ENCODE results near the gene RNASET2.

Gene RNASET2

DNA sequence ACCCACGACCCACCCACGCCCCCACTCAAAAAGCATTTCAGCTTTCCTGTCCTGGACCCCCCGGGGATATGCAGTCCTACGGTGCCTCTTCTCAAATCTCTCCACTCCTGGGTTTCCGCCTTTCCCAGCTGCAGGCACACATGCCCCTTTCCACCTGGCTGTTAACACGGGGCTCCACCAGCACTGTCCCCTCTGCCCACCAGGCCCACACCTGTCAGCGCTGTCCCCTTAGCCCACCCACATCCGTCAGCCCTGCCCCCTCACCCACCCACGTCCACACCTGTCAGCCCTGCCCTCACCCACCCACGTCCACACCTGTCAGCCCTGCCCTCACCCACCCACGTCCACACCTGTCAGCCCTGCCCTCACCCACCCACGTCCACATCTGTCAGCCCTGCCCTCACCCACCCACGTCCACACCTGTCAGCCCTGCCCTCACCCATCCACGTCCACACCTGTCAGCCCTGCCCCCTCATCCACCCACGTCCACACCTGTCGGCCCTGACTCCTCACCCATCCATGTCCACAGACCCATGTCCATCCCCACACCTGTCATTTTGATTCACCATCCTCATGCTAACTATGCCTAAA lies 11.6 kb downstream of the RNASET2 start:
- DNase-seq = no peak

- DNase-seq = peak; percentile 93
Observed at GRCh38 chr6:166942393-166943168, 13.8 kb downstream of the RNASET2 start.

- DNase-seq = no peak
Observed at GRCh38 chr6:166940643-166941068, 15.7 kb downstream of the RNASET2 start.

DNA sequence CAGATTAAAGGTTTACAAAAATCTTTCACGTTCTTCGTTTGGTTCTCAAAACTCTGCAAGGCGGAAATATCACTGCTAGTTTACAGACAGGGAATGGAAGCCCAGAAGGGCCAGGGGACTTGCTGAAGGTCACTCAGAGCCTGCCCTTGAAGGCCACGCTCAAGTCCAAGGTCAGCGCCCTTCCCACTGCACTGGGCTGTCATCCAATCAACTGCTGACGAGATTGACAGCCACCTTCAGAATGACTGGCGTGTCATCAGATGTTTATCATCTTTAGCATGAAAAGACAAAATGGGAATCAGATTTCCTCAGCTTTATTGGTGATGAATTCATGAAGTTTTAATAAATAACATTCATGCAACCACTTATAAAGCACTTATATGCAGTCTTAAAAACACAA lies 16.5 kb downstream of the RNASET2 start:
- no peak for DNase-seq

DNA sequence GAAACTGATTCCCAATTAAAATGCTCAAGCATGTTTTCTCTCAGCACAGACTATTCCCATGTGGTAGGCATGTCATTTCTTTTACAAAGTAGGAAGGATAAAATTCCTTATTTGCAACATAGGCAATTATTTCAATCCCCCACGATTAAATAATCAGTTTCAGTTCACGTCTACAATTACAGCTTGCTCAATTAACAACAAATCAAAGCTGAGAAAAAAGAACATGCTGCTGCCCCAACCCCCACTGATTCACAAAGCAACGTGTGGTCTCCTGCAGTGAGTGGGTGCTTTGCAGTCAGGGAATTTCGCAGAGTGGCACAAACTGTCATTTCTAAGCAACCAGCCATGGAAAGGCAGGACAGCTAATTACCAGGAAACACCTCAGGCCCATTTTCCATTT lies 17.0 kb downstream of the RNASET2 start:
- no peak for DNase-seq

DNA sequence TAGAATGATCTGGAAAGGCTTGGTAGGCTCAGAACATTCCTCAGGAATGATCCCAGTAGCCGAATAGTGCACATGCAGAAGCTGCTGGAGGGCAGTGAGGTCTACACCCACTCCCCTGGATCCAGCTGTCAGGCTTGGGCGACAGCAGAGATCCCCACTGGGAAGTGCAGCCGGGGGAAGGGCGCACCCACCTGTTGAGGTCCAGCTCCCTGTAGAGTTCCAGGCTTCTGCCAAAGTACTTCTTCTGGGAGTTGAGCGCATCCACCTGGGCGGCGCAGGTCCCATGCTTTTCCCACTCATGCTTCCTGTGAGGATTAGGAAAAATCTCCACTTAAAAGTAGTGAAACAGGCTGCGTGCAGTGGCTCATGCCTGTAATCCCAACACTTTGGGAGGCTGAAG lies 17.6 kb downstream of the RNASET2 start:
- DNase-seq = no peak

DNA sequence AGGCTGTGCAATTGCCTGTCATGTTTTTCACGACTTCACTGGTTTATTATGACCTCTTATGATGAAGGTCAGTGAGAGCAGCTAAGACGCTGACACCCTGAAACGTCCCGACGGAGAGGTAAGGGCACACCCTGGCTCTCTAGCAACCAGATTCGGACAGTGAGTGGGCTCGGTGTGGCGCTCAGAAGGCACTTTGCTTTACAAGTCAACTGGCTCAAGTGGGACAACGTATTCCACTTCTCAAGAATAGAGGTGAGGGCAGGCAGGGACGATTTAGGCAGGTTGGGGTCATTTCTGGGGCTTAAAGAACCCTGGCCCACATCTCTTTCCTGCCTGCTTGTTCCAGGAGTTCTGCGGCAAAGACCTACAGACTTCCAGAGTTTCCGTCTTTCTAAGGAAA lies 18.2 kb downstream of the RNASET2 start:
- no peak for DNase-seq

GRCh38 chr6:166937746-166938145 lies 18.6 kb downstream of the RNASET2 start:
- DNase-seq = no peak

DNA sequence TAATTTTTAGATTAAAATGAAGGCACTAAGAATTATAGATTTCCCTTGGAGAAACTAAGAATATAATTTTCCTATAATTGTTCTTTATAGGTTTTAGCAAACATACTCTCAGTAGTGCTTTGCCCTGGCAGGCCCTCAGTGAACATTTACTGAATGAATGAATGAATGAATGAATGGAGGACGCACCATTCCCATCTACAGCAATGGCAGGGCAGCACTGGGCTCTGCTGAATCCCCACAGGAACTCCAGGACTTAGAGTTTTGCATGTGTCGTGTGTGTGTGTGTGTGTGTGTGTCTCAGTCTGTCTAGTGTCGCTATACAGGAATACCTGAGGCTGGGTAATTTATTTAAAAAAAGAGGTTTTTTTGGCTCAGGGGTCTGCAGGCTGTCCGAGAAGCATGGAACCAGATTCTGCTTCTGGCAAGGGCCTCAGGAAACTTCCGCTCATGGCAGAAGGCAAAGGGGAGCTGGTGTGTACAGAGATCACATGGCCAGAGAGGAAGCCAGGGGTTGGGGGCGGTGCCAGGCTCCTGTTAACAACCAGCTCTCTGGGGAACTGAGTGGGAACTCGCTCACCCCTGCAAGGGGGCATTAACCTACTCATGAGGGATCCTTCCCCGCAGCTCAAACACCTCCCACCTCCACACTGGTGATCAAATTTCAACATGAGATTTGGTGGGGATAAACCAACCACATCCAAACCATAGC lies 20.1 kb downstream of the RNASET2 start:
- DNase-seq = no peak

DNA sequence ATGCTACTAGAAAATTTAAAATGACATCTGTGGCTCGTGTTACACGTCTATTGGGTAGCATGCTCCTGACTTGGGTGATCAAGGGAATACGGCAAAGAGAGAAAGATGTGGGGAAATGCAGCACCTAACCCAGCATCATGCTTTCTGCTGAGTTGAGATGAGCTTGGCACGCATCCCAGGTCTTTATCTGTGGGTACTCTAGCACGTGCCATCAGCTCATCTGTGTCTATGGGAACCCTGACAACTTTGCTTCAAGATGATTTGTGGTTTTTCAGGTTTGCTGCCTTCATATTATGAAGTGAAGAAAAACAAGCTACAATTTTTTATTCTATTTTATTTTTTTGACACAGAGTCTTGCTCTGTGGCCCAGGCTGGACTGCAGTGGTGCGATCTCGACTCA lies 21.0 kb downstream of the RNASET2 start:
- peak; percentile 84 for DNase-seq

DNA sequence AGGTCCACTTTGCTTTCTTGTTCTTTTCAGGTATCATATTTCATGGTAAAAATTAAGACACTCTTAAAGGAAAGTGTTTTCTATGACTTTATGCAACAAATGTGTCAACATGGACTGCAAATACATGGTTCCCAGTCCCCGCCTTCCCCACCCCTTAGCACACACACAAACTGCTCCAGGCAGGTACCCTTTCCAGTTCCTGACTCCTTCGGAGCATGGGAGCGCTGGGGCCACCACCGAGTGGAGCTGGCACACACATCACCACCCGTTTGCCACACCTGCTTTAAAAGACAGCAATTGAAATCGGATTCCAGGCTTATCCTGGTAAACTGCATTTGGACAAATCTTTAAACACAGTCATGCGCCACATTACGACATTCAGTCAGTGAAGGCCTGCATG lies 22.2 kb downstream of the RNASET2 start:
- no peak for DNase-seq

- no peak for DNase-seq
Observed at GRCh38 chr6:166933396-166933795, 23.0 kb downstream of the RNASET2 start.

- DNase-seq = no peak
Observed at GRCh38 chr6:166932616-166933015, 23.7 kb downstream of the RNASET2 start.

- no peak for DNase-seq
Observed at GRCh38 chr6:166932116-166932515, 24.2 kb downstream of the RNASET2 start.

DNA sequence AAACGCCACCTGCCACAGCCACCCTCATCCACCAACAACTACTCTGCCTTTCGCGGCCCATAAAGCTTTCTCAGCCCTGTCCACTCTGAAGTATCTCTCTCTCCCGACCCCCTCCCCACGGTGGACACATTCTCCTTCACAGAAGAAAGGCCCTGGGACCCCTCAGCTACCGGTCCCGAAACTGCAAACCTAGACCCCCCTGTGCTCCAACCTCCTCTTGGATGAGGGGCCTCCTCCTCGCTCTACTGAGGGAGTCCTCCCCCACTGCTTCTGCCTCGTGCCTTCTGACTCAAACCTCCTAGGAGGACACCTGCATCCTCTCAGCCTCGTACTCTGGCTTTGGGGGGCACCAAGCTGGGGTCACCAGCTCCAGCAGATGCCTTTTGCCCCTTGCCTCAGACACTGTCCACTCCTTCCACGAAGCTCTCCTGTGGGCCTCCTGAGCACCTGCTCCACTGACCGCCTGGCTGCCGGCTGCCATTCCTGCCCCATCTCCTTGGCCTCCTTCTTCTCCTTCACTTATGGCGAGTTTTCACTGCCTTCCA lies 24.9 kb downstream of the RNASET2 start:
- no peak for DNase-seq

GRCh38 chr6:166930354-166930891 lies 25.9 kb downstream of the RNASET2 start:
- no peak for DNase-seq

DNA sequence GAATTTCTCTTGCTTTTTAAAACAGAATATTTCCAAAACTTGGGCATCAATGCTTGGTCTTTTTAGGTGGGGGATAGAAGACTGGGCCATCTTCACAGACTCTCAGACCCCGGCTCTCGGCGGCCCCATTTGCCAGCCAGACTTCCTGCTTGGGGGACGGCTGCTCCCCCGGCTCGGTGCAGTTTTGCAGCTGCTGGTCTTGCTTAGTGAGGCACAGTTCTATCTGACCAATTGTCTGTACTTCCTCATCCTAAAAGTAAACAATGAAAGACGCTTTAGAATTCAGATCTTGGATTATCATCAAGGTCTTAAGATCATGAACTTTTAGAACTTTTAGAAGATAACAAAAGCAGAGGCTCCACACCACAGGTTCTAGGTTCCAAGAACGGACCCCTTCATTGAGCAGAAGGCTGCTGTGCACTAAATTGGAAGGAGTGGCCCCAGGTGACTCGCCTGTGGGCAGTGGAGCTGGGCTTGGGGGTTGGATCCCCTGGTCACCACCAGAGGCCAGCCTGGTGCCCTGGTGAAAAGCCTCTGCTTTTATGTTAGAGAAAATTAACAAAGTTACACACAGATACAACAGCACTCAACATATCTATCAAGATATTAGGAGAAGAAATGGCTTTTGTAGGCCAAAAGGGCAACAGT lies 26.7 kb downstream of the RNASET2 start:
- peak; percentile 41 for DNase-seq

DNA sequence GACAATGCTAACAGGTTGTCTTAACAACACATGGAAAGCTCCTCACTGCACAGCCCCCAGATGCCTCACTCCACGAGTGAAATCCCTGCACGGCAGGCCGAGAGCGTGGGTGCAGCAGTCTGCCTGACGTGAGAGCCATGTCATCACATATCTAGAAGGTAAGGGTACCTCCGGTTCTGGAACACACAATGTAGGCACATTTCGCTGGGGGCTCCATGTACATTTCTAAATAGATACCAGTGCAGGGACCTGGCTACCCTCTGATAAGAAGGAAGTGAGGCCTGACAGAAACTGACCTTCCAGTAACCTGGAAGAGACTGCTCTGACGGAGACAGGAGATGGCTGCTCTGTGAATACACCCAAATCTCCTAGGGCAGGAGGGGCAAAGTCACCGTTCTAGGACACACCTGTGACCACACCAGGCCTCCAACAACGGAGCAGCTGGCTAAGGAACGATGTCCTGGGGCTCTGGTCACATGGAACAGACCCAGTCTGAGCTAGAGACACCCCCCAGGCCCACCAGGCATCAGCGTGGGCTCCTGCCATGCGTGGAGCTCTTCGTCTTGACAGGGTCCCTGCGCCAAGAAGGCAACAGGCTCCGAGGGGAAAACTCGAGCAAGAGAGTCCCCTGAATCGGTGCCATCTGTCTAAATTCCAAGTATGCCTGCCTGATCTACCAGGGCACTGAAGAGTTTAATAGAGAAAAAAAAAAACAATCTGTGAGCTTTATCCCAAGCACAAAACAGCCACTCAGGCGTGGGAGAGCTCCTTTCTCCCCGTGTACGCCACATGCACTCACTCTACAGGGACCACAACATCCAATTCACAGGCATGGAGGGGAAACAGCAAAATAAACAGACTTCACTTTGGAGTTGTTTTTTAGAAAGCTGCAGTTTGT lies 27.5 kb downstream of the RNASET2 start:
- no peak for DNase-seq

GRCh38 chr6:166927935-166928643 lies 28.3 kb downstream of the RNASET2 start:
- no peak for DNase-seq

GRCh38 chr6:166927240-166927934 lies 29.0 kb downstream of the RNASET2 start:
- no peak for DNase-seq

DNA sequence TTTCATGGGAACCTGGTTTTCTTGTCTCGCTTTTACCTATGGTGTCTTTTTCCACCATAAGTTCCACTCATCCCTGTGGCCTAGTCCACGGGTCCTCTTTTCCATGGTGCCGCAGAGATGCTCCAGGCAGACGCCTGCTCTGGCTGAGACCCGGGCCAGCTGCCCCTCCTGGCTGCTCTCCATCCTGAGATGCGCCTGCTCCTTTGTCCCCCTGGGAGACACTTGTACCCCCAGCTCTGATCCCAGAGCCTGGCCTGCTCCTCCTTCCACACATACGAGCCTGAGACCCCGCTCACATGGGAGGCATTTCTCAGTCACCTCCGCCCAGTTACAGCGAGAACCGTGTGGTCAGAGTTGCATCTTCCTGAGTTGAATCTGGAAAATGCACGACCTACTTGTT lies 29.6 kb downstream of the RNASET2 start:
- DNase-seq = no peak
